Testis (tissue), 3 donors: Measurements from ENCODE around the gene DDA1. TPM values are rescaled to one million over a fixed set of nuclear protein-coding genes. Genes with fewer than 3 reads are reported as not detected.

Experiments used
- DNase-seq: peaks from one replicate; pipeline ENCODE4 v3.0.0-alpha.2; 2019
- H3K27ac ChIP-seq, 2 donors: fragments of 200-600 bp; sonication (generic); one replicate each; pipeline ENCODE4 v1.5.1; 2019
- H3K27me3 ChIP-seq: fragments of 200-600 bp; sonication (generic); one replicate; pipeline ENCODE4 v1.5.1; 2019
- H3K36me3 ChIP-seq: fragments of 200-600 bp; sonication (generic); one replicate; pipeline ENCODE4 v1.5.1; 2017; ENCODE audit warnings: low read depth; ENCODE audit errors: missing control alignments
- H3K4me1 ChIP-seq: fragments of 200-600 bp; sonication (generic); one replicate; pipeline ENCODE4 v1.5.1; 2019
- H3K4me3 ChIP-seq, 2 donors: fragments of 200-600 bp; sonication (generic); one replicate each; pipeline ENCODE4 v1.5.1; 2017 to 2019
- H3K9me3 ChIP-seq: fragments of 200-600 bp; sonication (generic); one replicate; pipeline ENCODE4 v1.5.1; 2017
- POLR2A ChIP-seq: fragments of 450-650 bp; IDR thresholded peaks from one replicate; pipeline ENCODE4 v1.6.1; 2017; ENCODE audit warnings: antibody characterized with exemption, mild to moderate bottlenecking, moderate library complexity
- WGBS, 2 donors: methylation state at CpG; one replicate each; pipeline ENCODE4 v1.1.5; 2018; 5-methylcytosine and 5-hydroxymethylcytosine counted together
- intact Hi-C: fragments of 100-400 bp; cut with DNase I; formaldehyde crosslinking; loops from one replicate; pipeline ENCODE4 v1.15.1; 2023; ENCODE audit warnings: low total_unique reads
- polyA plus RNA-seq: library from polyadenylated mRNA; stranded (reverse); fragments of 350-450 nt; fragmentation: Illumina TruSeq; extraction: RNeasy Lipid Tissue Mini Kit (QIAGEN cat#74804); gene quantifications from one replicate; pipeline ENCODE4 v1.2.3, GENCODE V29; 2014; ENCODE audit warnings: low read depth, low replicate concordance; ENCODE audit not compliant: insufficient read depth
- total RNA-seq, 2 donors: library from RNA; depleted of rRNA; stranded (reverse); fragments of >200 nt; gene quantifications; one replicate each; pipeline ENCODE4 v1.2.3, GENCODE V29; 2016
- TF ChIP-seq, protein P1 (sequence below), 3 experiments: fragments of 450-650 bp in 2 of 3; fragments of 200-600 bp in 1 of 3; sonication (generic) in 1 of 3; IDR thresholded peaks; one replicate each; pipeline ENCODE4 v1.5.1; 2016 to 2019; ENCODE audit warnings: antibody characterized with exemption in 3 of 3, mild to moderate bottlenecking in 2 of 3, moderate library complexity in 1 of 3

DDA1 gene
- total and polyA plus RNA-seq, 3 donors from 2014 or later = 46.4 to 123 (median 55.5) TPM

DNA sequence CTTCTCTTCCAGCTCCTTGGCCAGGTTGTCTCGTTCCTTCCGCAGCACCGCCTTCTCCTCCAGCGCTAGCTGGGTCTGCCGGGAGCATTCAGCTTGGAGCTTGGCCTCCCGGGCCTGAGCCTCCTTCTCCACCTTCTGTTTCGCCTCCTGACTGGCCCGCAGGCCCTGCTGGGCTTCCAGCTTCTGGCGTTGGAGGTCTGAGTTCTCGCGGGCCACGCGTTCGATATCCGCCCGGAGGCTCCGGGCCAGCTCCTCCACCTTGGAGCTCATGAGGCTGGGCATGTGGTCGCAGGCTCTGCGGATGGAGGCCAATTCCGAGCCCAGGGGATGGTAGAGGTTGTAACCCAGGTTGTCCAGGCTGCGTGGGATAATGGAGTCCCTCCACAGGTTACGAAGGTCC lies 56.0 kb downstream of the DDA1 start:
- H3K36me3 ChIP-seq = no peaks in the 10 kb centered on the region
- intact Hi-C loops = no loop called here
- TF ChIP-seq, protein P1, sequence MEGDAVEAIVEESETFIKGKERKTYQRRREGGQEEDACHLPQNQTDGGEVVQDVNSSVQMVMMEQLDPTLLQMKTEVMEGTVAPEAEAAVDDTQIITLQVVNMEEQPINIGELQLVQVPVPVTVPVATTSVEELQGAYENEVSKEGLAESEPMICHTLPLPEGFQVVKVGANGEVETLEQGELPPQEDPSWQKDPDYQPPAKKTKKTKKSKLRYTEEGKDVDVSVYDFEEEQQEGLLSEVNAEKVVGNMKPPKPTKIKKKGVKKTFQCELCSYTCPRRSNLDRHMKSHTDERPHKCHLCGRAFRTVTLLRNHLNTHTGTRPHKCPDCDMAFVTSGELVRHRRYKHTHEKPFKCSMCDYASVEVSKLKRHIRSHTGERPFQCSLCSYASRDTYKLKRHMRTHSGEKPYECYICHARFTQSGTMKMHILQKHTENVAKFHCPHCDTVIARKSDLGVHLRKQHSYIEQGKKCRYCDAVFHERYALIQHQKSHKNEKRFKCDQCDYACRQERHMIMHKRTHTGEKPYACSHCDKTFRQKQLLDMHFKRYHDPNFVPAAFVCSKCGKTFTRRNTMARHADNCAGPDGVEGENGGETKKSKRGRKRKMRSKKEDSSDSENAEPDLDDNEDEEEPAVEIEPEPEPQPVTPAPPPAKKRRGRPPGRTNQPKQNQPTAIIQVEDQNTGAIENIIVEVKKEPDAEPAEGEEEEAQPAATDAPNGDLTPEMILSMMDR (IDR thresholded peaks at IDR 0.05) = no peak
- no peak for TF ChIP-seq POLR2A
- no peak overlapping the region for H3K4me3 ChIP-seq
- no peaks in the 10 kb centered on the region for H3K27me3 ChIP-seq
- WGBS, 2 donors = 96 to 97% methylated on average over 15 to 22 of the region's 22 CpGs
- H3K27ac ChIP-seq = no peak overlapping the region
- no peaks in the 10 kb centered on the region for H3K4me1 ChIP-seq
- no peak for DNase-seq
- no peaks in the 10 kb centered on the region for H3K9me3 ChIP-seq

DNA sequence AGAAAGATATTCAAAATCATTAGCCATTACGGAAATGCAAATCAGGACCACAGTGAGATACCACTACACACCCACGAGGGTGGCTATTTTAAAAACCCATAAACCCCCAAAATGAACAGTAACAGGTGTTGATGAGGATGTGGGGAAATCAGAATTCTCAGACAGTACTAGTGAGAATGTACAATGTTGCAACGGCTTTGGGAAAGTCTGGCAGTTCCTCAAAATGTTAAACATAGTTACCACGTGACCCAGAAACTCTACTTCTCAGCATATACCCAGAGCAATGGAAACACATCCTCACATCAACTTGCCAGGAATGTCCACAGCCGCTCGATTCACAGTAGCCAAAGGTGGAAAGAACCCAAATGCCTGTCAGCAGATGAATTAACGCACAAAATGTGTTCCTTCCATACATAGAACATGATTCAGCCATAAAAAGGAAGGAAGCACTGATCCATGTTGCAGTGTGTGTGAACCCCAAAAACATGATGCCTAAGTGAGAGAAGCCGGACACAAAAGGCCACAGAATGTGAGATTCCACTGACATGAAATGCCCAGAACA lies 60.7 kb downstream of the DDA1 start:
- no peaks in the 10 kb centered on the region for H3K4me1 ChIP-seq
- WGBS, 2 donors = 39 to 53% methylated on average over 8 of the region's 8 CpGs
- no peaks in the 10 kb centered on the region for H3K9me3 ChIP-seq
- peak; percentile 41 for DNase-seq
- no peaks in the 10 kb centered on the region for H3K27me3 ChIP-seq
- intact Hi-C loops = no loop called here
- H3K4me3 ChIP-seq = no peak overlapping the region
- H3K27ac ChIP-seq = no peak overlapping the region
- TF ChIP-seq POLR2A = no peak
- TF ChIP-seq, protein P1 (IDR thresholded peaks at IDR 0.05) = no peak
- H3K36me3 ChIP-seq = no peaks in the 10 kb centered on the region

Other genes starting within 250 kb of the DDA1 start
- 10 to 100 TPM; 20.0 to 23.5 TPM for gene HAUS8, start 234.1 kb upstream of the DDA1 start, total RNA-seq
- 29.7 TPM for gene HAUS8, start 234.1 kb upstream of the DDA1 start, polyA plus RNA-seq
- 100 to 1,000 TPM; 407 TPM for gene MYO9B, start 233.8 kb upstream of the DDA1 start, total RNA-seq
- 121 TPM for gene MYO9B, start 233.8 kb upstream of the DDA1 start, polyA plus RNA-seq
- 10 to 100 TPM; 15.8 to 23.8 TPM for gene USE1, start 94.2 kb upstream of the DDA1 start, total RNA-seq
- gene USE1, start 94.2 kb upstream of the DDA1 start, polyA plus RNA-seq = 33.3 TPM
- 10 to 100 TPM in 1 of 2 donors, 1 to 10 TPM in 1; 6.6 to 13.9 TPM for gene OCEL1, start 83.3 kb upstream of the DDA1 start, total RNA-seq
- gene OCEL1, start 83.3 kb upstream of the DDA1 start, polyA plus RNA-seq = 17.5 TPM
- gene NR2F6, start 63.6 kb upstream of the DDA1 start, total RNA-seq = 10 to 100 TPM; 63.1 to 71.8 TPM
- 20.4 TPM for gene NR2F6, start 63.6 kb upstream of the DDA1 start, polyA plus RNA-seq
- gene USHBP1, start 44.8 kb upstream of the DDA1 start, total RNA-seq = 1 to 10 TPM; 2.0 to 5.6 TPM
- 2.6 TPM for gene USHBP1, start 44.8 kb upstream of the DDA1 start, polyA plus RNA-seq
- 10 to 100 TPM; 93.2 to 95.4 TPM for gene BABAM1, start 42.1 kb upstream of the DDA1 start, total RNA-seq
- 110 TPM for gene BABAM1, start 42.1 kb upstream of the DDA1 start, polyA plus RNA-seq
- 1 to 10 TPM; 3.1 to 5.3 TPM for gene ANKLE1, start 27.7 kb upstream of the DDA1 start, total RNA-seq
- gene ANKLE1, start 27.7 kb upstream of the DDA1 start, polyA plus RNA-seq = 0.45 TPM
- 10 to 100 TPM; 27.1 to 49.1 TPM for gene ABHD8, start 6.1 kb upstream of the DDA1 start, total RNA-seq
- 70.7 TPM for gene ABHD8, start 6.1 kb upstream of the DDA1 start, polyA plus RNA-seq
- 100 to 1,000 TPM; 180 to 206 TPM for gene MRPL34, start 3.7 kb upstream of the DDA1 start, total RNA-seq
- gene MRPL34, start 3.7 kb upstream of the DDA1 start, polyA plus RNA-seq = 126 TPM
- gene ANO8, start 25.3 kb downstream of the DDA1 start, total RNA-seq = 10 to 100 TPM; 17.5 to 19.2 TPM
- 4.5 TPM for gene ANO8, start 25.3 kb downstream of the DDA1 start, polyA plus RNA-seq
- 10 to 100 TPM; 21.6 to 22.9 TPM for gene GTPBP3, start 28.0 kb downstream of the DDA1 start, total RNA-seq
- 9.7 TPM for gene GTPBP3, start 28.0 kb downstream of the DDA1 start, polyA plus RNA-seq
- gene PLVAP, start 67.8 kb downstream of the DDA1 start, total RNA-seq = 1 to 10 TPM; 3.4 to 4.4 TPM
- gene PLVAP, start 67.8 kb downstream of the DDA1 start, polyA plus RNA-seq = 20.5 TPM
- 1 to 10 TPM in 1 of 2 donors, not detected in 1; 1.3 TPM for gene CCDC194, start 84.6 kb downstream of the DDA1 start, total RNA-seq
- gene CCDC194, start 84.6 kb downstream of the DDA1 start, polyA plus RNA-seq = 0.45 TPM
- gene BST2, start 96.1 kb downstream of the DDA1 start, total RNA-seq = 10 to 100 TPM; 37.4 to 64.4 TPM
- 71.4 TPM for gene BST2, start 96.1 kb downstream of the DDA1 start, polyA plus RNA-seq
- gene MVB12A, start 110.5 kb downstream of the DDA1 start, total RNA-seq = 10 to 100 TPM; 44.0 to 48.3 TPM
- gene MVB12A, start 110.5 kb downstream of the DDA1 start, polyA plus RNA-seq = 28.6 TPM
- 1 to 10 TPM in 1 of 2 donors, under 1 TPM in 1; 0.68 to 2.6 TPM for gene TMEM221, start 139.1 kb downstream of the DDA1 start, total RNA-seq
- 1.4 TPM for gene TMEM221, start 139.1 kb downstream of the DDA1 start, polyA plus RNA-seq
- under 1 TPM in 1 of 2 donors, not detected in 1; 0.87 TPM for gene NXNL1, start 151.4 kb downstream of the DDA1 start, total RNA-seq
- gene NXNL1, start 151.4 kb downstream of the DDA1 start, polyA plus RNA-seq = not detected
- 100 to 1,000 TPM in 1 of 2 donors, 10 to 100 TPM in 1; 92.8 to 105 TPM for gene SLC27A1, start 161.0 kb downstream of the DDA1 start, total RNA-seq
- 25.9 TPM for gene SLC27A1, start 161.0 kb downstream of the DDA1 start, polyA plus RNA-seq
- 10 to 100 TPM; 77.7 to 82.9 TPM for gene PGLS, start 202.1 kb downstream of the DDA1 start, total RNA-seq
- gene PGLS, start 202.1 kb downstream of the DDA1 start, polyA plus RNA-seq = 44.3 TPM
- 10 to 100 TPM; 70.3 to 94.5 TPM for gene COLGALT1, start 246.1 kb downstream of the DDA1 start, total RNA-seq
- gene COLGALT1, start 246.1 kb downstream of the DDA1 start, polyA plus RNA-seq = 52.0 TPM